DOHH2 (cell line): ENCODE data around the gene CELF5.

Experiments
- CTCF ChIP-seq: fragments of 200-600 bp; sonication (generic); IDR thresholded peaks from one replicate; pipeline ENCODE4 v1.5.1; 2014; ENCODE audit warnings: antibody characterized with exemption, mild to moderate bottlenecking, low read depth, low read length; ENCODE audit not compliant: poor library complexity, severe bottlenecking
- EZH2phosphoT487 ChIP-seq: fragments of 200-600 bp; sonication (generic); IDR thresholded peaks from 2 replicates; pipeline ENCODE4 v1.6.1; 2017; ENCODE audit warnings: borderline replicate concordance, mild to moderate bottlenecking, antibody characterized with exemption, low read length, moderate library complexity, mixed read lengths

DNA sequence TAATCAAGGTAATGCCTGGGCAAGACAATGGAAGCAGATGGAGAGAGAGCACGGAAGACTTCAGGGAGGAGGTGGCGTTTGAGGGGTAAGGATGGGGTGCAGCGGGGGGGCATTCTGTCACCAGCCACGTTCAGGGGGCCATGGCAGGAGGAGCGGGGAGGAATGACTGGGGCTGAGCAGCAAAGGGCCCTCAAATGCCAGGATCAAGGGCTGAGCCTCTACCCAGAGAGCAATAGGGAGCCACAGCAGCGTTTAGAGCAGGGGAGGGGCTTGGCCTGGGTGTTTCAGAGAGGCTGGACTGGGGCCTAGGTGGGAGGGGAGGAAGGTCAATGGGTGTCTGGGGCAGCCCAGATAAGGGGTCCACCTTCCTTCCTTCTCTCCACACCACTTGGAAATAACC, 44.3 kb downstream of the CELF5 start:
- no peak for TF ChIP-seq CTCF
- no peak for TF ChIP-seq EZH2phosphoT487
